HEK293 (cell line): ENCODE results near the gene TPCN2.

Experiments used
- CTCF ChIA-PET: fragments of 350-600 bp; formaldehyde crosslinking; extraction: SDS; loops from one replicate; lab custom pipeline; 2021; ENCODE audit warnings: antibody characterized with exemption; lab: Yijun Ruan, JAX
- POLR2A ChIA-PET: fragments of 300-600 bp; formaldehyde crosslinking; extraction: SDS; loops from one replicate; lab custom pipeline; 2020; ENCODE audit warnings: antibody characterized with exemption, inconsistent platforms; lab: Yijun Ruan, JAX
- H3K27ac ChIP-seq: fragments of 200-500 bp; sonication (Bioruptor generic); 2 replicates; pipeline ENCODE4 v1.5.1; 2014; ENCODE audit warnings: low read depth, low read length, control low read depth, inconsistent platforms; ENCODE audit errors: extremely low read depth
- H3K36me3 ChIP-seq, 2 experiments: fragments of 200-500 bp in 1 of 2; sonication (Bioruptor generic) in 1 of 2; 1 replicate in 1 of 2; 2 replicates in 1 of 2; pipeline ENCODE4 v1.5.1; 2014 to 2017; ENCODE audit warnings: inconsistent platforms in 2 of 2, low read length in 2 of 2; ENCODE audit not compliant: control insufficient read depth in 2 of 2, insufficient read depth in 1 of 2
- H3K4me1 ChIP-seq: fragments of 200-500 bp; sonication (Bioruptor generic); 2 replicates; pipeline ENCODE4 v1.5.1; 2014; ENCODE audit warnings: mild to moderate bottlenecking, low read length, inconsistent platforms; ENCODE audit not compliant: control insufficient read depth, insufficient read depth
- H3K4me3 ChIP-seq: 2 replicates; pipeline ENCODE4 v1.5.1; 2011; ENCODE audit warnings: low read depth, mild to moderate bottlenecking, control low read depth, low read length, moderate library complexity
- H3K9me3 ChIP-seq: fragments of 200-500 bp; sonication (Bioruptor generic); 2 replicates; pipeline ENCODE4 v1.5.1; 2014; ENCODE audit warnings: low read depth, low read length, inconsistent platforms; ENCODE audit not compliant: control insufficient read depth, insufficient read depth
- KLF1 ChIP-seq: fragments of 450-650 bp; formaldehyde crosslinking; IDR thresholded peaks from 2 replicates; pipeline ENCODE4 v1.5.1; 2016; ENCODE audit warnings: missing biosample characterization, missing genetic modification characterization
- KLF9 ChIP-seq: fragments of 450-650 bp; formaldehyde crosslinking; IDR thresholded peaks from 2 replicates; pipeline ENCODE4 v1.5.1; 2016; ENCODE audit warnings: missing biosample characterization, missing genetic modification characterization, low read depth
- SP3 ChIP-seq: fragments of 450-650 bp; formaldehyde crosslinking; IDR thresholded peaks from 2 replicates; pipeline ENCODE4 v1.5.1; 2016; ENCODE audit warnings: missing biosample characterization, missing genetic modification characterization
- TCF7L2 ChIP-seq: IDR thresholded peaks from 2 replicates; pipeline ENCODE4 v1.6.1; 2011; ENCODE audit warnings: low read depth, mild to moderate bottlenecking, inconsistent platforms, low read length, moderate library complexity, borderline replicate concordance
- ZFP41 ChIP-seq: fragments of 450-650 bp; formaldehyde crosslinking; IDR thresholded peaks from 2 replicates; pipeline ENCODE4 v1.5.1; 2016; ENCODE audit warnings: missing biosample characterization, missing genetic modification characterization, borderline replicate concordance
- ZNF10 ChIP-seq: fragments of 450-650 bp; formaldehyde crosslinking; IDR thresholded peaks from 2 replicates; pipeline ENCODE4 v1.5.1; 2017; ENCODE audit warnings: missing biosample characterization, missing genetic modification characterization
- ZNF2 ChIP-seq: fragments of 450-650 bp; formaldehyde crosslinking; IDR thresholded peaks from 2 replicates; pipeline ENCODE4 v1.5.1; 2016; ENCODE audit warnings: missing biosample characterization, missing genetic modification characterization
- ZNF23 ChIP-seq: fragments of 450-650 bp; formaldehyde crosslinking; IDR thresholded peaks from 2 replicates; pipeline ENCODE4 v1.5.1; 2016; ENCODE audit warnings: missing biosample characterization, missing genetic modification characterization, borderline replicate concordance
- ZNF248 ChIP-seq: fragments of 450-650 bp; formaldehyde crosslinking; IDR thresholded peaks from 2 replicates; pipeline ENCODE4 v1.5.1; 2017; ENCODE audit warnings: missing biosample characterization, missing genetic modification characterization
- ZNF48 ChIP-seq: fragments of 450-650 bp; formaldehyde crosslinking; IDR thresholded peaks from 2 replicates; pipeline ENCODE4 v1.5.1; 2016; ENCODE audit warnings: missing biosample characterization, missing genetic modification characterization
- ZNF624 ChIP-seq: fragments of 450-650 bp; formaldehyde crosslinking; IDR thresholded peaks from 2 replicates; pipeline ENCODE4 v1.5.1; 2017; ENCODE audit warnings: missing biosample characterization, missing genetic modification characterization
- ZNF670 ChIP-seq: fragments of 450-650 bp; formaldehyde crosslinking; IDR thresholded peaks from 2 replicates; pipeline ENCODE4 v1.5.1; 2016; ENCODE audit warnings: missing biosample characterization, missing genetic modification characterization, low read depth
- TF ChIP-seq, protein P1 (sequence below): fragments of 450-650 bp; IDR thresholded peaks from 2 replicates; pipeline ENCODE4 v1.5.1; 2018; ENCODE audit warnings: missing biosample characterization, mild to moderate bottlenecking, missing genetic modification characterization
- TF ChIP-seq, protein P2 (sequence below): fragments of 450-650 bp; formaldehyde crosslinking; IDR thresholded peaks from 2 replicates; pipeline ENCODE4 v1.5.1; 2016; ENCODE audit warnings: missing biosample characterization, missing genetic modification characterization
- TF ChIP-seq, protein P3 (sequence below): fragments of 450-650 bp; formaldehyde crosslinking; IDR thresholded peaks from 2 replicates; pipeline ENCODE4; 2016; ENCODE audit warnings: missing biosample characterization, missing genetic modification characterization
- TF ChIP-seq, protein P4 (sequence below): fragments of 450-650 bp; formaldehyde crosslinking; conservative IDR thresholded peaks from 2 replicates; pipeline ENCODE4 v1.5.1; 2016; ENCODE audit warnings: low read depth, missing biosample characterization, missing genetic modification characterization
- TF ChIP-seq, protein P5 (sequence below): sonication (generic); formaldehyde crosslinking; IDR thresholded peaks from 2 replicates; pipeline ENCODE4 v1.8.1; 2022; ENCODE audit warnings: mild to moderate bottlenecking, moderate library complexity, missing genetic modification reagents

The TPCN2 gene

DNA sequence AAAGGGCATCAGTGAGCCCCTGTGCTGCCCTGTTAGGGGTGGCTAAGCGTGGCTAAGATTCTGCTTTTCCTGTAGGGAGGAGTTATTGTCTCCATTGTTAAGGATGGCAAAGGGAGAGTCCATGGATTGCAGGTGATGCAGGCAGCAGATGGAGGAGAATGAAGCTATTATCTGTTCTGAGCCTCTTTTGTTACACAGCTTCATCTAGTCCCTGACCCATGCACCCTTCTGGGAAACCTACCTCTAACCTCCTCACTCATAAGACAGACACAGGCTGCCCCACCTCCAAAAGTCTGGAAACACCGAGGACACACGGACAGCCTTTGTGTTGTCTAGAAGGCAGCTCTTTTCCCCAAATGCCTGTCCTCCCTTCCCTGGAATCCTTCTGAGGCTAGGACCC, 120.7 kb downstream of the TPCN2 start (continued):
- no peak for TF ChIP-seq ZNF670 (tag by site-specific recombination)

DNA sequence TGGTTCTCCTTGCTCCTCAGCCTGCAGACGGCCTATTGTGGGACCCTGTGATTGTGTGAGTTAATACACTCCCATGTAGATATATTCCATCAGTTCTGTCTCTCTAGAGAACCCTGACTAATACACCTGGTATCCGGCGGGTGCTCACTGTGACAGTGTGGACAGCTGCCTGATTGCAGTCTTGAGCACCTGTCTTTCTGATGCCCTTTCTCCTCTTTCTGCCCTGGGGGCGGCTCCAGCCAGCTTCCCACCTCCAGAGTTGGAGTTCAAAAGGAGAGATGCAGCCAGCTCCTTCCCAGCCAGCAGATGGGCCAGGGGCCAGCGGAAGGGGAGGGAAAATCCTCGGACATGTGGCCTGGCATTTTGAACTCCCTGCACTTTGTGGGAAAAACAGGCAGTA, 122.0 kb downstream of the TPCN2 start:
- ChIA-PET CTCF (no interaction called here), POLR2A (no interaction called here)
- no peak for TF ChIP-seq ZNF23
- TF ChIP-seq, protein P1, sequence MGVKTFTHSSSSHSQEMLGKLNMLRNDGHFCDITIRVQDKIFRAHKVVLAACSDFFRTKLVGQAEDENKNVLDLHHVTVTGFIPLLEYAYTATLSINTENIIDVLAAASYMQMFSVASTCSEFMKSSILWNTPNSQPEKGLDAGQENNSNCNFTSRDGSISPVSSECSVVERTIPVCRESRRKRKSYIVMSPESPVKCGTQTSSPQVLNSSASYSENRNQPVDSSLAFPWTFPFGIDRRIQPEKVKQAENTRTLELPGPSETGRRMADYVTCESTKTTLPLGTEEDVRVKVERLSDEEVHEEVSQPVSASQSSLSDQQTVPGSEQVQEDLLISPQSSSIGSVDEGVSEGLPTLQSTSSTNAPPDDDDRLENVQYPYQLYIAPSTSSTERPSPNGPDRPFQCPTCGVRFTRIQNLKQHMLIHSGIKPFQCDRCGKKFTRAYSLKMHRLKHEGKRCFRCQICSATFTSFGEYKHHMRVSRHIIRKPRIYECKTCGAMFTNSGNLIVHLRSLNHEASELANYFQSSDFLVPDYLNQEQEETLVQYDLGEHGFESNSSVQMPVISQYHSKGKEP = no peak
- no peak for TF ChIP-seq ZFP41 (tag by site-specific recombination)
- no peak for TF ChIP-seq KLF9 (tag by site-specific recombination)
- no peak for TF ChIP-seq SP3 (tag by site-specific recombination)
- TF ChIP-seq, protein P2, sequence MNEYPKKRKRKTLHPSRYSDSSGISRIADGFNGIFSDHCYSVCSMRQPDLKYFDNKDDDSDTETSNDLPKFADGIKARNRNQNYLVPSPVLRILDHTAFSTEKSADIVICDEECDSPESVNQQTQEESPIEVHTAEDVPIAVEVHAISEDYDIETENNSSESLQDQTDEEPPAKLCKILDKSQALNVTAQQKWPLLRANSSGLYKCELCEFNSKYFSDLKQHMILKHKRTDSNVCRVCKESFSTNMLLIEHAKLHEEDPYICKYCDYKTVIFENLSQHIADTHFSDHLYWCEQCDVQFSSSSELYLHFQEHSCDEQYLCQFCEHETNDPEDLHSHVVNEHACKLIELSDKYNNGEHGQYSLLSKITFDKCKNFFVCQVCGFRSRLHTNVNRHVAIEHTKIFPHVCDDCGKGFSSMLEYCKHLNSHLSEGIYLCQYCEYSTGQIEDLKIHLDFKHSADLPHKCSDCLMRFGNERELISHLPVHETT (tag by site-specific recombination) = no peak
- no peak for TF ChIP-seq ZNF48 (tag by site-specific recombination)
- TF ChIP-seq ZNF248 (tag by site-specific recombination) = no peak
- TF ChIP-seq ZNF624 (tag by site-specific recombination) = no peak
- TF ChIP-seq, protein P3, sequence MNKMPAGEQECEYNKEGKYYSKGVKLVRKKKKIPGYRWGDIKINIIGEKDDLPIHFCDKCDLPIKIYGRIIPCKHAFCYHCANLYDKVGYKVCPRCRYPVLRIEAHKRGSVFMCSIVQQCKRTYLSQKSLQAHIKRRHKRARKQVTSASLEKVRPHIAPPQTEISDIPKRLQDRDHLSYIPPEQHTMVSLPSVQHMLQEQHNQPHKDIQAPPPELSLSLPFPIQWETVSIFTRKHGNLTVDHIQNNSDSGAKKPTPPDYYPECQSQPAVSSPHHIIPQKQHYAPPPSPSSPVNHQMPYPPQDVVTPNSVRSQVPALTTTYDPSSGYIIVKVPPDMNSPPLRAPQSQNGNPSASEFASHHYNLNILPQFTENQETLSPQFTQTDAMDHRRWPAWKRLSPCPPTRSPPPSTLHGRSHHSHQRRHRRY = no peak
- TF ChIP-seq TCF7L2 = no peak
- TF ChIP-seq, protein P4, sequence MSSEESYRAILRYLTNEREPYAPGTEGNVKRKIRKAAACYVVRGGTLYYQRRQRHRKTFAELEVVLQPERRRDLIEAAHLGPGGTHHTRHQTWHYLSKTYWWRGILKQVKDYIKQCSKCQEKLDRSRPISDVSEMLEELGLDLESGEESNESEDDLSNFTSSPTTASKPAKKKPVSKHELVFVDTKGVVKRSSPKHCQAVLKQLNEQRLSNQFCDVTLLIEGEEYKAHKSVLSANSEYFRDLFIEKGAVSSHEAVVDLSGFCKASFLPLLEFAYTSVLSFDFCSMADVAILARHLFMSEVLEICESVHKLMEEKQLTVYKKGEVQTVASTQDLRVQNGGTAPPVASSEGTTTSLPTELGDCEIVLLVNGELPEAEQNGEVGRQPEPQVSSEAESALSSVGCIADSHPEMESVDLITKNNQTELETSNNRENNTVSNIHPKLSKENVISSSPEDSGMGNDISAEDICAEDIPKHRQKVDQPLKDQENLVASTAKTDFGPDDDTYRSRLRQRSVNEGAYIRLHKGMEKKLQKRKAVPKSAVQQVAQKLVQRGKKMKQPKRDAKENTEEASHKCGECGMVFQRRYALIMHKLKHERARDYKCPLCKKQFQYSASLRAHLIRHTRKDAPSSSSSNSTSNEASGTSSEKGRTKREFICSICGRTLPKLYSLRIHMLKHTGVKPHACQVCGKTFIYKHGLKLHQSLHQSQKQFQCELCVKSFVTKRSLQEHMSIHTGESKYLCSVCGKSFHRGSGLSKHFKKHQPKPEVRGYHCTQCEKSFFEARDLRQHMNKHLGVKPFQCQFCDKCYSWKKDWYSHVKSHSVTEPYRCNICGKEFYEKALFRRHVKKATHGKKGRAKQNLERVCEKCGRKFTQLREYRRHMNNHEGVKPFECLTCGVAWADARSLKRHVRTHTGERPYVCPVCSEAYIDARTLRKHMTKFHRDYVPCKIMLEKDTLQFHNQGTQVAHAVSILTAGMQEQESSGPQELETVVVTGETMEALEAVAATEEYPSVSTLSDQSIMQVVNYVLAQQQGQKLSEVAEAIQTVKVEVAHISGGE (tag by site-specific recombination) = no peak
- no peak for TF ChIP-seq ZNF2 (tag by site-specific recombination)
- TF ChIP-seq, protein P5, sequence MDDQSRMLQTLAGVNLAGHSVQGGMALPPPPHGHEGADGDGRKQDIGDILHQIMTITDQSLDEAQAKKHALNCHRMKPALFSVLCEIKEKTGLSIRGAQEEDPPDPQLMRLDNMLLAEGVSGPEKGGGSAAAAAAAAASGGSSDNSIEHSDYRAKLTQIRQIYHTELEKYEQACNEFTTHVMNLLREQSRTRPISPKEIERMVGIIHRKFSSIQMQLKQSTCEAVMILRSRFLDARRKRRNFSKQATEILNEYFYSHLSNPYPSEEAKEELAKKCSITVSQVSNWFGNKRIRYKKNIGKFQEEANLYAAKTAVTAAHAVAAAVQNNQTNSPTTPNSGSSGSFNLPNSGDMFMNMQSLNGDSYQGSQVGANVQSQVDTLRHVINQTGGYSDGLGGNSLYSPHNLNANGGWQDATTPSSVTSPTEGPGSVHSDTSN (CRISPR knock-in tag) = no peak
- TF ChIP-seq KLF1 (tag by site-specific recombination) = no peak
- no peak for TF ChIP-seq ZNF10 (tag by site-specific recombination)
- Histone ChIP-seq H3K36me3 (no peaks in the 10 kb centered on the region), H3K4me3 (no peak overlapping the region), H3K9me3 (no peaks in the 10 kb centered on the region), H3K4me1 (no peaks in the 10 kb centered on the region; the same call in 1 of the 2 replicates), H3K27ac (no peak overlapping the region)
